ENCODE data around the gene ITSN1.

GRCh38 chr21:33648555-33648954 is 6.3 kb downstream of the ITSN1 start:
- TF ChIP-seq CTCF (IDR thresholded peaks at IDR 0.05) (no peak), EP300 (IDR thresholded peaks at IDR 0.05) (no peak)

Data from tibial nerve (tissue), 4 donors.